ENCODE results near the gene KIF26B. TPM values are rescaled to one million over a fixed set of nuclear protein-coding genes. Genes with fewer than 3 reads are reported as not detected.

Gene KIF26B
- total RNA-seq, 2 experiments from 2014 or later: 0.60 to 0.84 TPM

- Mint-ChIP-seq H3K4me3 (no peak overlapping the region), H3K4me1 (peaks cover 36% of the 10 kb centered on the region), H3K27ac (peak overlapping the region; percentile 62), H3K9me3 (no peaks in the 10 kb centered on the region), H3K27me3 (no peaks in the 10 kb centered on the region), H3K36me3 (no peaks in the 10 kb centered on the region)
- peak; percentile 46 for DNase-seq
Measured at GRCh38 chr1:245378311-245378722, 223.5 kb downstream of the KIF26B start.

GRCh38 chr1:245378745-245379144 is 224.0 kb downstream of the KIF26B start:
- peak overlapping the region; percentile 62 for H3K27ac Mint-ChIP-seq
- H3K4me1 Mint-ChIP-seq: peaks cover 36% of the 10 kb centered on the region
- DNase-seq: peak; percentile 9
- peaks cover under 1% of the 10 kb centered on the region for H3K27me3 Mint-ChIP-seq
- H3K36me3 Mint-ChIP-seq: no peaks in the 10 kb centered on the region
- no peak overlapping the region for H3K4me3 Mint-ChIP-seq
- H3K9me3 Mint-ChIP-seq: no peaks in the 10 kb centered on the region

- peak; percentile 2 for DNase-seq
- Mint-ChIP-seq H3K9me3 (no peaks in the 10 kb centered on the region), H3K4me1 (peaks cover 34% of the 10 kb centered on the region)
Measured at GRCh38 chr1:245380790-245381535, 226.2 kb downstream of the KIF26B start.

GRCh38 chr1:245382981-245383380 is 228.2 kb downstream of the KIF26B start:
- Mint-ChIP-seq H3K9me3 (no peaks in the 10 kb centered on the region), H3K27me3 (peaks cover 5% of the 10 kb centered on the region), H3K27ac (no peak overlapping the region), H3K36me3 (no peaks in the 10 kb centered on the region), H3K4me1 (peaks cover 19% of the 10 kb centered on the region), H3K4me3 (no peak overlapping the region)
- DNase-seq: no peak

More at GRCh38 chr1:245380790-245381535, 226.2 kb downstream of the KIF26B start:
- Mint-ChIP-seq H3K4me3 (no peak overlapping the region), H3K27ac (no peak overlapping the region), H3K27me3 (peaks cover 5% of the 10 kb centered on the region), H3K36me3 (no peaks in the 10 kb centered on the region)

- Mint-ChIP-seq H3K36me3 (no peaks in the 10 kb centered on the region), H3K9me3 (no peaks in the 10 kb centered on the region), H3K27ac (no peak overlapping the region), H3K27me3 (peaks cover 5% of the 10 kb centered on the region), H3K4me1 (peaks cover 12% of the 10 kb centered on the region), H3K4me3 (no peak overlapping the region)
- no peak for DNase-seq
Measured at GRCh38 chr1:245383396-245384330, 228.9 kb downstream of the KIF26B start.

GRCh38 chr1:245386297-245386971 is 231.6 kb downstream of the KIF26B start:
- Mint-ChIP-seq H3K4me1 (no peaks in the 10 kb centered on the region), H3K4me3 (no peak overlapping the region), H3K9me3 (no peaks in the 10 kb centered on the region), H3K27me3 (peaks cover 5% of the 10 kb centered on the region), H3K36me3 (no peaks in the 10 kb centered on the region), H3K27ac (no peak overlapping the region)
- DNase-seq: no peak

GRCh38 chr1:245388687-245389086 is 233.9 kb downstream of the KIF26B start:
- H3K36me3 Mint-ChIP-seq: no peaks in the 10 kb centered on the region
- peaks cover 5% of the 10 kb centered on the region for H3K9me3 Mint-ChIP-seq
- no peak overlapping the region for H3K4me3 Mint-ChIP-seq
- H3K27me3 Mint-ChIP-seq: peaks cover 4% of the 10 kb centered on the region
- H3K4me1 Mint-ChIP-seq: no peaks in the 10 kb centered on the region
- no peak overlapping the region for H3K27ac Mint-ChIP-seq
- no peak for DNase-seq

GRCh38 chr1:245389873-245390272 is 235.1 kb downstream of the KIF26B start:
- DNase-seq: no peak

GRCh38 chr1:245390975-245391374 is 236.2 kb downstream of the KIF26B start:
- no peak for DNase-seq
- no peak overlapping the region for H3K4me3 Mint-ChIP-seq
- no peak overlapping the region for H3K27ac Mint-ChIP-seq
- peaks cover 5% of the 10 kb centered on the region for H3K9me3 Mint-ChIP-seq
- H3K4me1 Mint-ChIP-seq: no peaks in the 10 kb centered on the region
- H3K36me3 Mint-ChIP-seq: no peaks in the 10 kb centered on the region
- no peaks in the 10 kb centered on the region for H3K27me3 Mint-ChIP-seq

More at GRCh38 chr1:245389873-245390272, 235.1 kb downstream of the KIF26B start:
- Mint-ChIP-seq H3K9me3 (peaks cover 5% of the 10 kb centered on the region), H3K4me3 (no peak overlapping the region), H3K27me3 (no peaks in the 10 kb centered on the region), H3K36me3 (no peaks in the 10 kb centered on the region), H3K4me1 (no peaks in the 10 kb centered on the region), H3K27ac (no peak overlapping the region)

GRCh38 chr1:245393694-245394093 is 238.9 kb downstream of the KIF26B start:
- Mint-ChIP-seq H3K4me3 (no peak overlapping the region), H3K4me1 (no peaks in the 10 kb centered on the region), H3K27ac (no peak overlapping the region), H3K27me3 (peaks cover 4% of the 10 kb centered on the region), H3K9me3 (peaks cover 5% of the 10 kb centered on the region), H3K36me3 (no peaks in the 10 kb centered on the region)
- DNase-seq: no peak

- DNase-seq: no peak
- no peaks in the 10 kb centered on the region for H3K4me1 Mint-ChIP-seq
- H3K27me3 Mint-ChIP-seq: peaks cover 4% of the 10 kb centered on the region
- H3K4me3 Mint-ChIP-seq: no peak overlapping the region
- H3K36me3 Mint-ChIP-seq: no peaks in the 10 kb centered on the region
- H3K27ac Mint-ChIP-seq: no peak overlapping the region
- H3K9me3 Mint-ChIP-seq: peaks cover 5% of the 10 kb centered on the region
Measured at GRCh38 chr1:245395680-245396079, 240.9 kb downstream of the KIF26B start.

GRCh38 chr1:245396615-245397014 is 241.8 kb downstream of the KIF26B start:
- no peak for DNase-seq
- Mint-ChIP-seq H3K36me3 (no peaks in the 10 kb centered on the region), H3K27me3 (peaks cover 4% of the 10 kb centered on the region), H3K9me3 (peaks cover 5% of the 10 kb centered on the region), H3K4me1 (no peaks in the 10 kb centered on the region), H3K4me3 (no peak overlapping the region), H3K27ac (no peak overlapping the region)

- H3K36me3 Mint-ChIP-seq: no peaks in the 10 kb centered on the region
- DNase-seq: no peak
- peaks cover 5% of the 10 kb centered on the region for H3K9me3 Mint-ChIP-seq
- peaks cover 4% of the 10 kb centered on the region for H3K27me3 Mint-ChIP-seq
- no peak overlapping the region for H3K4me3 Mint-ChIP-seq
- H3K27ac Mint-ChIP-seq: no peak overlapping the region
- H3K4me1 Mint-ChIP-seq: no peaks in the 10 kb centered on the region
Measured at GRCh38 chr1:245397771-245398170, 243.0 kb downstream of the KIF26B start.

GRCh38 chr1:245398180-245398579 is 243.4 kb downstream of the KIF26B start:
- Mint-ChIP-seq H3K9me3 (peaks cover 4% of the 10 kb centered on the region), H3K4me3 (no peak overlapping the region), H3K27me3 (peaks cover 4% of the 10 kb centered on the region), H3K36me3 (no peaks in the 10 kb centered on the region), H3K27ac (no peak overlapping the region), H3K4me1 (no peaks in the 10 kb centered on the region)
- DNase-seq: no peak
